Smooth muscle cell of the brain vasculature (primary cell): ENCODE results near the gene CCDC137.

Experiments
- DNase-seq: peaks from one replicate; pipeline ENCODE4 v3.0.0-alpha.2; 2012; ENCODE audit warnings: low read depth, low spot score

The CCDC137 gene

GRCh38 chr17:81715872-81716673 is 49.5 kb downstream of the CCDC137 start:
- DNase-seq = no peak

DNA sequence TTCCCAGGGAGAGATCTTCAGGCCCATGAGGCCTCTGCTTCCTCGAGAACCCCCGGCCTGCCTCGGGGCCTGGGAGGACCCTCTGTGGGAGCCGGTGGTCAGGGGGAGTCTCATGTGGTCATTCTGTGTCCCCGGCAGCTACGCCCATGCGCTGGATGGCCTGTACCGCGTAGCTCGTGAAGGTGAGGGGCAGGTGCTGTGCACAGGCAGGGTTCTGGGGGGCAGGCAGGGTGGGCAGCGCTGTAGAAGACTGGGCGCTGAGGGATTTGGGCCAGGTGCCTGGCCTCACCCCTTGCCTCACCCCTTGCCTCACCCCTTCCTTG is 50.1 kb downstream of the CCDC137 start:
- DNase-seq = no peak

- no peak for DNase-seq
Observed at GRCh38 chr17:81717049-81717765, 50.7 kb downstream of the CCDC137 start.

DNA sequence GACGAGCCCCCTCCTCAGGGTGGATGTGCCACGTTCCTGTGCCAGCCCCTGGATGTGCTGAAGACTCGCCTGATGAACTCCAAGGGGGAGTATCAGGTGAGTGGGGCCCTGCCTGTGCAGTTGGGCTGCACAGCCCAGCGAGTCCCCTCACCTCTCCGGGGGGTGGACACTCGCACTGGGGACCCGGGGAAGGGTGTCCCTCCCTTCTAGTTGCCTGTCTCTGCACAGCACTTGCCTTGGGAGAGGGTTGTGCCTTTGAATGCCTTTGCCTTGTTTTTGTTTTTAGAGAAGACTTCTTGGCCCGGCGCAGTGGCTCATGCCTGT is 51.2 kb downstream of the CCDC137 start:
- DNase-seq = no peak

DNA sequence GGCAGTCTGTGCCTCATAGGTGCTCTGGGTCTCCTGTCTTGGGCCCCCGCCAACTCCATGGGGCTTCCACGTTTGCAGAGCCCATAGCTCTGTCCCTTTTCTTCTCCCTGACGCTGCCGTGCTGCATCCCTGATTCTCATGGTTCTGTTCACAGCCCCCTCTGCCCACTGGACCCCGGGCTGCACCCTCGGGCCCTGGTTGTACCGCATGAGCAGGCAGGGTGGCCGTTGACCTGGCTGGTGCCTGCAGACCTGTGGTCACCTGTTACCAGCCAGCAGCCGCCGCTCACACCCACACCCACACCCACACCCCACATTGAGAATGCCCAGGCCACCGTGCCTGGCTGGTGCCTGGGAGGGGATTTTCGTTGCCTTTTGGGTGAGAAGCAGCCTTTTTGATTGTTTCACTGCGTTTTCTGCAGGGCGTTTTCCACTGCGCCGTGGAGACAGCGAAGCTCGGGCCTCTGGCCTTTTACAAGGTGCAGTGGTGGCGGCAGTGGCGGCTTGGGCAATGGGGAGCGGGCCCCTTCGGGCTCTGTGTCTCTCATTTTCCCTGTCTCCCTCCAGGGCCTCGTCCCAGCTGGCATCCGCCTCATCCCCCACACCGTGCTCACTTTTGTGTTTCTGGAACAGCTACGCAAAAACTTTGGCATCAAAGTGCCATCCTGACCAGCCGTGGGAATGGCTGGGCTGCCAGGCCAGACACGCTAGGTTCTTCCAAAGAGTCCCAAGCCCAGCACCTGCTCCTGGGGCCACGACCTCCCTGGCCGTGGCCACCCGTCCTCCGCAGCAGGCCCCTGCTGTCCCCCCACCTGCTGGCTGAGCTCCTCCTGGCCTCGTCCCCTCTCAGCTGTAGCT is 53.1 kb downstream of the CCDC137 start:
- no peak for DNase-seq

- no peak for DNase-seq
Observed at GRCh38 chr17:81720267-81721071, 53.9 kb downstream of the CCDC137 start.

DNA sequence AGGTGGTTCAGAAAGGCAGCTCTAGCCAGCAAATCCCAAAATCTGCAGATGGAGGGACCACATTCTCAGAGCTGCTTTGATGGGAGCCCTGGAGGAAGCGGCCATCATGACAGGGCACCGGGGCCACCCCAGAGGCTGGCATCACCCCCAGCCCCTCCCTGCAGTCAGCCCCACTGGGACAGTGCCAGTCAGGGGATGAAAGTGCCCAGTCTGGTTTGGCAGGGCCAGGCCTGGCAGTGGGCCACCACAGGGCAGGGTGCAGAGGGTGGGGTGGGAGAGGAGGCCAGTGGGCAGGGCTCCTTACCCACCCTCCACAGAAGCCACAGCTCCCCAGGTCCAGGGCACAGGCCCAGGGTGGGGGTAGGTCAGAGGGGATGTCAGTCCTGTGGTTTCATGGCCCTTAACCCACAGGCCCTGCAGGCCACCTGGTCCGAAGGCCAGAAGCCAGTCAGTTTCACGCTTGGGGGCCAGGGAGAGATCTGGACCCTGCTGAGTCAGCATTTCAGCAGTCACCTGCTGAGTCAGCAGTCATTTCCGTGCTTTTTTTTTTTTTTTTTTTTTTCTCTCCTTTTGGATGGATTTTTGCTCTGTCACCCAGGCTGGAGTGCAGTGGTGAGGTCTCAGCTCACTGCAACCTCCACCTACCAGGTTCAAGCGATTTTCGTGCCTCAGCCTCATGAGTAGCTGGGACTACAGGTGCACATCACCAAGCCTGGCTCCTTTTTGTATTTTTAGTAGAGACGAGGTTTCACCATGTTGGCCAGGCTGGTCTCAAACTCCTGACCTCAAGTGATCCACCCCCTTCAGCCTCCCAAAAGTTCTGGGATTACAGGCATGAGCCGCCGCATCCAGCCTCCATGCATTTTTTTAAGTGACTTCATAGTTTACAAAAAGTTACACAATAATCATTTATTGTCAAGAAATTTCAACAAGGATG is 55.9 kb downstream of the CCDC137 start:
- DNase-seq = no peak
